Fibroblast of mammary gland (primary cell): ENCODE results near the gene IFNGR2.

Source experiments
- DNase-seq: peaks from one replicate; pipeline ENCODE4 v3.0.0-alpha.2; 2010; ENCODE audit warnings: low read depth
- H3K4me3 ChIP-seq: 2 replicates; pipeline ENCODE4 v1.5.1; 2011; ENCODE audit warnings: low read depth, mild to moderate bottlenecking, low read length, moderate library complexity; ENCODE audit not compliant: control insufficient read depth
- TF ChIP-seq, protein P1 (sequence below): conservative IDR thresholded peaks from 2 replicates; pipeline ENCODE4 v1.5.1; 2011; ENCODE audit warnings: low read depth, low read length, inconsistent platforms; ENCODE audit not compliant: control insufficient read depth, insufficient read depth

The IFNGR2 gene, protein sequence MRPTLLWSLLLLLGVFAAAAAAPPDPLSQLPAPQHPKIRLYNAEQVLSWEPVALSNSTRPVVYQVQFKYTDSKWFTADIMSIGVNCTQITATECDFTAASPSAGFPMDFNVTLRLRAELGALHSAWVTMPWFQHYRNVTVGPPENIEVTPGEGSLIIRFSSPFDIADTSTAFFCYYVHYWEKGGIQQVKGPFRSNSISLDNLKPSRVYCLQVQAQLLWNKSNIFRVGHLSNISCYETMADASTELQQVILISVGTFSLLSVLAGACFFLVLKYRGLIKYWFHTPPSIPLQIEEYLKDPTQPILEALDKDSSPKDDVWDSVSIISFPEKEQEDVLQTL

DNA sequence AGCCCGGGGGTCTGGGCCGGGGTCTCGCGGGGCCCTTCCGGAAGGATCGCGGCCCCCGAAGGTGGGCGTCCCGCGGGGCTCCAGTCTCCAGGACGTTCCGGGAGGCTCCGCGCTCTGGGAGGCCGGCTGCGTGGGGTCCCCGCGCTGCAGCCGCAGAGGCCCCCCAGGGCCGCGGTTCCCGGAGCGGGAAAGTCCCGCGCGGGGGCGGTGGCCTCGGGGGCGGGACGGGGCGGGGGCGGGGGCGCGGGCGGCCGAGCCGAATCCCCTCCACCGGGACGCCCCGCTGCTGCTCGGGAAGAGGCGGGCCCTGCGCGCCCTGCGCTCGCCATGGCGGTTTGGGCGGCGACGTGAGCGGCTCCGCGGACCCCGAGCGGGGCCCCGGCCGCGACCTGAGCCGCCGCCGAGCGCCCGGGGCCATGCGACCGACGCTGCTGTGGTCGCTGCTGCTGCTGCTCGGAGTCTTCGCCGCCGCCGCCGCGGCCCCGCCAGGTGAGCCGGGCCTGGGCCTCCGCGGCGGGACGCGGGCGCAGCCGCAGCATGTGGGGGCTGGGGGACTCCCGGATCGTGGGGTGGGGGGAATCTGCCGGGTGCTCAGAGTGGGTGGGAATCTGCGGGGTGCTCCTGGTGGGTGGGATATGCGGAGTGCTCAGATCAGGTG, at the start of gene IFNGR2:
IFNGR2 (plus strand) TSS at position 286 of the 658 bp plus-strand sequence; CDS start at position 417, 131 bp downstream.
- TF ChIP-seq, protein P1, sequence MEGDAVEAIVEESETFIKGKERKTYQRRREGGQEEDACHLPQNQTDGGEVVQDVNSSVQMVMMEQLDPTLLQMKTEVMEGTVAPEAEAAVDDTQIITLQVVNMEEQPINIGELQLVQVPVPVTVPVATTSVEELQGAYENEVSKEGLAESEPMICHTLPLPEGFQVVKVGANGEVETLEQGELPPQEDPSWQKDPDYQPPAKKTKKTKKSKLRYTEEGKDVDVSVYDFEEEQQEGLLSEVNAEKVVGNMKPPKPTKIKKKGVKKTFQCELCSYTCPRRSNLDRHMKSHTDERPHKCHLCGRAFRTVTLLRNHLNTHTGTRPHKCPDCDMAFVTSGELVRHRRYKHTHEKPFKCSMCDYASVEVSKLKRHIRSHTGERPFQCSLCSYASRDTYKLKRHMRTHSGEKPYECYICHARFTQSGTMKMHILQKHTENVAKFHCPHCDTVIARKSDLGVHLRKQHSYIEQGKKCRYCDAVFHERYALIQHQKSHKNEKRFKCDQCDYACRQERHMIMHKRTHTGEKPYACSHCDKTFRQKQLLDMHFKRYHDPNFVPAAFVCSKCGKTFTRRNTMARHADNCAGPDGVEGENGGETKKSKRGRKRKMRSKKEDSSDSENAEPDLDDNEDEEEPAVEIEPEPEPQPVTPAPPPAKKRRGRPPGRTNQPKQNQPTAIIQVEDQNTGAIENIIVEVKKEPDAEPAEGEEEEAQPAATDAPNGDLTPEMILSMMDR = no peak
- no peak for DNase-seq
- peak within 1 kb of the TSS; percentile 79 for H3K4me3 ChIP-seq

DNA sequence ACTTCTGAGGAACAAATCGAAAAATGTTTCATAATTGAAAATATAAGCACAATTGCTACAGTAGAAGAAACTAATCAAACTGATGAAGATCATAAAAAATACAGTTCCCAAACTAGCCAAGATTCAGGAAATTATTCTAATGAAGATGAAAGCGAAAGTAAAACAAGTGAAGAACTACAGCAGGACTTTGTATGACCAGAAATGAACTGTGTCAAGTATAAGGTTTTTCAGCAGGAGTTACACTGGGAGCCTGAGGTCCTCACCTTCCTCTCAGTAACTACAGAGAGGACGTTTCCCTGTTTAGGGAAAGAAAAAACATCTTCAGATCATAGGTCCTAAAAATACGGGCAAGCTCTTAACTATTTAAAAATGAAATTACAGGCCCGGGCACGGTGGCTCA, 47.9 kb upstream of the IFNGR2 start:
- no peak overlapping the region for H3K4me3 ChIP-seq
- no peak for DNase-seq
- TF ChIP-seq, protein P1 = no peak

DNA sequence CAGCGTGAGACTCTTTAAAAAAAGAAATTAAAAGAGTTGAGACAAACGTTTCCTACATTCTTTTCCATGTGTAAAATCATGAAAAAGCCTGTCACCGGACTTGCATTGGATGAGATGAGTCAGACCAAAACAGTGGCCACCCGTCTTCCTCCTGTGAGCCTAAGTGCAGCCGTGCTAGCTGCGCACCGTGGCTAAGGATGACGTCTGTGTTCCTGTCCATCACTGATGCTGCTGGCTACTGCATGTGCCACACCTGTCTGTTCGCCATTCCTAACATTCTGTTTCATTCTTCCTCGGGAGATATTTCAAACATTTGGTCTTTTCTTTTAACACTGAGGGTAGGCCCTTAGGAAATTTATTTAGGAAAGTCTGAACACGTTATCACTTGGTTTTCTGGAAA, 47.2 kb upstream of the IFNGR2 start:
- TF ChIP-seq, protein P1 = no peak
- DNase-seq = no peak
- H3K4me3 ChIP-seq = no peak overlapping the region

DNA sequence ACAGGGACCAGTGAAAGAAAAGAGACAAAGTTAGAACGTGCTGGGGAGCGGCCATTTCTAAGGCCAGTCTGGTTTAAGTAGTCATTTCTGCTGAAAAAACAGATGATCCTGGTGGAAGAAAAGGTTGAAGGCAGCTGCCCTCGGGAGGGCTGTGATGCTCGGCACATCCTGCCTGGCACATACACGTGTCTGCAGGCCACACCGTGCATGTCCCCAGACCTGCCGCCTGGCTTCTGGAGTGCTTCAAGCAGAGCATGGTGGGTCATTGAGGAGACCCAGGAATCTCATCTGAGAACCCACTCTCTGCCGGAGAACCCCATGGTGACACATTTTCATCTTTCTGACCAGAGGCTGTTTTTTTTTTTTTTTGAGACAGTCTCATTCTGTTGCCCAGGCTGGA, 46.0 kb upstream of the IFNGR2 start:
- H3K4me3 ChIP-seq = no peak overlapping the region
- DNase-seq = no peak
- TF ChIP-seq, protein P1 = no peak

DNA sequence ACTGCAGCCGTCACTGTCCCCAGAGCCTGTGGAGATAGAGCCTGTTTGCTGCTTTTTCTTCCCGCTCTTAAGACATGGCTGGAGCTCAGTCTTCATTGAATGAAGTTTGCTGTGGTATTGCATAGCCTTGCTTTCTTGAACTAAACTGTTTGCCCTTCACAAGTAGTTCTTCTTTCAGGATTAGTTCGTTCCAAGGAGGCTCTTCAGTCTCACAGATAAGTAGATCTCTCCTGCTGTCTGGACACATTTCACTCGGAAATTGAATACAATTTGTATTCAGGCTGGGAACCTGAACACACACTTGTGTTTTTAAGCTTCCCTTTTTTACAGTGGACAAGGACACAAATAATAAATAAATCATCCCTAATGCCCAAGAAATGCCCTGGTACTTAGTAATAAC, 43.8 kb upstream of the IFNGR2 start:
- no peak for DNase-seq
- H3K4me3 ChIP-seq = no peak overlapping the region
- TF ChIP-seq, protein P1 = no peak

DNA sequence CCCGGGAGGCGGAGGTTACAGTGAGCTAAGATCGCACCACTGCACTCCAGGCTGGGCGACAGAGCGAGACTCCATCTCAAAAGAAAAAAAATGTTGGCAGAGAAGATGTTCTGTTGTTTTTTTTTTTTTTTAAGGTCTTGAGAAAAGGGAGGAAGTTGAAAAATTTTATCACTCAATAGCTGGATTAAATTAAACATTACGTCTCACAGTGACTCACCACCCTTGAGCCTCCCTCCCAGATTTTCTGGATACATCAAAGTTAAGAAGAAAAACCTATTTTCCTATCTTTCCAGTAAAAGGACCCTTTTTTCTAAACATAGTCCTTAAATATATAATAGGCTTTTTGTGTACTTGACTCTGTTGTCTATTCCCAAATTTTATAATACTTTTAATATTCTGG, 42.9 kb upstream of the IFNGR2 start:
- TF ChIP-seq, protein P1 = no peak
- peak; percentile 85 for DNase-seq

More for the DNA sequence above, 42.9 kb upstream of the IFNGR2 start:
- no peak overlapping the region for H3K4me3 ChIP-seq
